Endodermal cell (in vitro differentiated cells): ENCODE results near the gene DCPS. TPM values are rescaled to one million over a fixed set of nuclear protein-coding genes. Genes with fewer than 3 reads are reported as not detected.

Experiments
- DNase-seq: peaks from one replicate; pipeline ENCODE4 v3.0.0-alpha.2; 2017
- H3K27ac ChIP-seq: 2 replicates; pipeline ENCODE4 v1.5.1; 2013; ENCODE audit warnings: mild to moderate bottlenecking, low read depth, low read length, moderate library complexity
- H3K27me3 ChIP-seq: 2 replicates; pipeline ENCODE4 v1.6.1; 2013; ENCODE audit warnings: mild to moderate bottlenecking, low read length, moderate library complexity; ENCODE audit not compliant: insufficient read depth, control insufficient read depth, poor library complexity, severe bottlenecking
- H3K36me3 ChIP-seq: 2 replicates; pipeline ENCODE4 v1.7.0; 2013; ENCODE audit warnings: mild to moderate bottlenecking, low read length, moderate library complexity; ENCODE audit not compliant: control insufficient read depth, insufficient read depth
- H3K4me1 ChIP-seq: one replicate; pipeline ENCODE4 v1.7.0; 2013; ENCODE audit warnings: low read length; ENCODE audit not compliant: control insufficient read depth, insufficient read depth
- H3K4me3 ChIP-seq: 2 replicates; pipeline ENCODE4 v1.5.1; 2013; ENCODE audit warnings: mild to moderate bottlenecking, low read length, moderate library complexity
- H3K9ac ChIP-seq: 2 replicates; pipeline ENCODE4 v1.6.1; 2013; ENCODE audit warnings: mild to moderate bottlenecking, low read length, moderate library complexity; ENCODE audit not compliant: poor library complexity, severe bottlenecking; ENCODE audit errors: extremely low read depth
- H3K9me3 ChIP-seq: 2 replicates; pipeline ENCODE4 v1.6.1; 2013; ENCODE audit warnings: mild to moderate bottlenecking, low read length, moderate library complexity; ENCODE audit not compliant: control insufficient read depth
- H3K27ac Mint-ChIP-seq: 2 replicates; pipeline ENCODE4 v1.8.0; 2020; ENCODE audit warnings: mixed read lengths
- H3K27me3 Mint-ChIP-seq: 2 replicates; pipeline ENCODE4 v1.8.0; 2021; ENCODE audit warnings: mild to moderate bottlenecking, mixed read lengths; ENCODE audit not compliant: insufficient read depth
- H3K36me3 Mint-ChIP-seq: 2 replicates; pipeline ENCODE4 v1.8.0; 2020; ENCODE audit warnings: low read depth, mixed read lengths
- H3K4me1 Mint-ChIP-seq: 2 replicates; pipeline ENCODE4 v1.8.0; 2020; ENCODE audit warnings: mixed read lengths
- H3K4me3 Mint-ChIP-seq: 2 replicates; pipeline ENCODE4 v1.8.0; 2020; ENCODE audit warnings: mild to moderate bottlenecking, moderate library complexity, mixed read lengths
- H3K9me3 Mint-ChIP-seq: 2 replicates; pipeline ENCODE4 v1.8.0; 2020; ENCODE audit warnings: mild to moderate bottlenecking, mixed read lengths
- WGBS, 2 experiments: methylation state at CpG; one replicate each; pipeline versions ENCODE4 v1.1.5 to v1.1.7; 2013; ENCODE audit warnings: missing lambda C conversion rate in 2 of 2, mixed read lengths in 1 of 2; ENCODE audit not compliant: insufficient coverage in 1 of 2, insufficient read length in 1 of 2; 5-methylcytosine and 5-hydroxymethylcytosine counted together
- total RNA-seq, 2 donors: library from RNA; stranded (reverse); fragmentation: NEBNext Ultra II Directional in 1 of 2; extraction: Animal tissue kit (Norgen Biotek cat#: 25700) in 1 of 2; gene quantifications; 2 replicates in 1 of 2; 3 replicates in 1 of 2; pipeline ENCODE4 v1.2.1, GENCODE V29; 2021
- TF ChIP-seq, protein P1 (sequence below): fragments of 200-600 bp; sonication (generic); conservative IDR thresholded peaks from 2 replicates; pipeline ENCODE4 v1.5.0; 2021; ENCODE audit warnings: antibody characterized with exemption, mild to moderate bottlenecking

The DCPS gene
- total RNA-seq, 2 donors from 2014 or later: 19.0 to 22.6 TPM

DNA sequence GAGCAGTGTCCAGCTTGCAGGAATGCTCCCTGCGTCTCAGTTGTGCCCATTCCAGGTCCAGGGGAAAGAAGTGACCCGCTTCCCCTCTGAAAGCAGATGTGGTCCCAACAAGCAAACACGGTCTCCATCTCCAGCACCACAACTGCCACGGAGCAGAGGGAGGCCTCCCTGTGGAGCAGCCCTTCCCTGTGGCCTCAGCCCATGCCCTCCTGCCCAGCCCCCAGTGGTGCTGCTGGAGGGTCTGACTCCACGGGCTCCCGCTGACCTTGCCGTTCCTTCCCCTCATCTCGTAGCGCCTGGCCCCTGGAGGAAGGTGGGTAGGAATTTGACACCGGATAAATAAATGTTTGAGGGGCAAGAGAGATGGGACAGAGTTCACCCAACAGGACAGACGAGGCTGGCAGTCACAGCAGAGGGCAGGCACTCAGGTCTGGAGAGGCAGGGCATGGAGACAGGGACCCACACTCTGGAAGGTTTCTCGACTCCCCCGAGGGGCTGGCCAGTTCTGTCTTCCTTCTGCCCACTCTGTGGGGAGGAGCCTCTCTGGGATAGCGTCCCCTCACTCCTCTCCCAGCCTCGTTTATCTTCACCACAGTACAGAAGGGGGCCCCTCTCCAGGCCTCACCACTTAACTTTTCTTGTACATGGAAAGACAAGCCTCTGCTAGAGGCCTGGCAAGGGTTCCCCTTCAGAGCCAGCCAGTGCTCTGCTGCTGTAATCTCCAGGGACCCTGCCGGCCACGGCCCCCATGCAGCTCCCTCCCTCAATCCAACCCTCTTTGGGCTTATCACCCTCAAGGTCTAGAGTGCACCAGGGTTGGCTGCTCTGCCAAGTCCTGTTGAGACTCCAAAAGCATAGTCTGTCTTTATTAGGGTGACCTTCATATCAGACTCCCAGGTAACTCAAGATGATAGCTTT lies 44.1 kb downstream of the DCPS start:
- WGBS, 2 experiments: 92 to 93% methylated on average over 11 to 17 of the region's 17 CpGs
- peaks cover 59% of the 10 kb centered on the region for H3K4me1 Mint-ChIP-seq
- DNase-seq: no peak
- Histone ChIP-seq H3K9ac (no peak overlapping the region), H3K36me3 (no peaks in the 10 kb centered on the region), H3K9me3 (no peaks in the 10 kb centered on the region), H3K27ac (no peak overlapping the region), H3K4me1 (peaks cover 33% of the 10 kb centered on the region), H3K27me3 (no peaks in the 10 kb centered on the region), H3K4me3 (no peak overlapping the region)
- H3K36me3 Mint-ChIP-seq: peaks cover 17% of the 10 kb centered on the region
- TF ChIP-seq, protein P1, sequence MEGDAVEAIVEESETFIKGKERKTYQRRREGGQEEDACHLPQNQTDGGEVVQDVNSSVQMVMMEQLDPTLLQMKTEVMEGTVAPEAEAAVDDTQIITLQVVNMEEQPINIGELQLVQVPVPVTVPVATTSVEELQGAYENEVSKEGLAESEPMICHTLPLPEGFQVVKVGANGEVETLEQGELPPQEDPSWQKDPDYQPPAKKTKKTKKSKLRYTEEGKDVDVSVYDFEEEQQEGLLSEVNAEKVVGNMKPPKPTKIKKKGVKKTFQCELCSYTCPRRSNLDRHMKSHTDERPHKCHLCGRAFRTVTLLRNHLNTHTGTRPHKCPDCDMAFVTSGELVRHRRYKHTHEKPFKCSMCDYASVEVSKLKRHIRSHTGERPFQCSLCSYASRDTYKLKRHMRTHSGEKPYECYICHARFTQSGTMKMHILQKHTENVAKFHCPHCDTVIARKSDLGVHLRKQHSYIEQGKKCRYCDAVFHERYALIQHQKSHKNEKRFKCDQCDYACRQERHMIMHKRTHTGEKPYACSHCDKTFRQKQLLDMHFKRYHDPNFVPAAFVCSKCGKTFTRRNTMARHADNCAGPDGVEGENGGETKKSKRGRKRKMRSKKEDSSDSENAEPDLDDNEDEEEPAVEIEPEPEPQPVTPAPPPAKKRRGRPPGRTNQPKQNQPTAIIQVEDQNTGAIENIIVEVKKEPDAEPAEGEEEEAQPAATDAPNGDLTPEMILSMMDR: no peak
- peak overlapping the region; percentile 70 for H3K27ac Mint-ChIP-seq
- no peaks in the 10 kb centered on the region for H3K9me3 Mint-ChIP-seq
- H3K4me3 Mint-ChIP-seq: no peak overlapping the region
- H3K27me3 Mint-ChIP-seq: no peaks in the 10 kb centered on the region

DNA sequence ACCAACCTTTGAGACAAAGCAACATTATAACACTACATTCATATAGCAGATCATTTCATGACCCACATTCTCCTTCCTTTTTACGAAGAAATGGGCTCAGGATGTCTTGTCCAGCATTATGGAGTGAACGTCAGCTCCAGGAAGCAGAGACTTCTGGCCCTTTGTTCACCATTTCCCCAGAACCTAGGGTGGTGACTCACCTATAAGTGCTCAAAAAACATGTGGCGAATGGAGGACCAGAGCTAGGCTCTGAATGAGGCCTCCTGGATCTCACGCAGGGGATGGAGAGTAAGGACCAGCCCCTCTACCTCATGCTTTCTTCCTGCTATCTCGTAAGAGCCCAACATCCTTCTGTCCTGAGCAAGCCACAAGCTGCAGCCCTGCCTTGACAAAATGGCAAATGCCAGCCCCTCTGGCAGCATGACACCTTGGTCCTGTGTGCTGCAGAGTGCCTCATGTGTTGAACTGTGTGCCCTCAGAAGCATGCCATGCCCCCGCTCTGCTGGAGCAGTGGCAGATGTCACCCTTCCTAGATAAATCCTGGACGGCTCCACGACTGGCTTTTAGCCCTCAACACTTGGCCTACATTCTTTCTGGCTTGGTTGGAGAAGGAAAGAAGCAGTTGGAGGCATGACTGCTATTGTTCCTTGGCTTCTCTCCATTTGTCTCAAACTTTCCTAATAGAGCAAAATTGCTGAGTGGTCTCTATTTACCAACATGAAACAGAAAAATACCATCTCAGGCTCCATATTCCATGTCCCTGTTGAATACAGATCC lies 45.1 kb downstream of the DCPS start:
- no peak overlapping the region for H3K4me3 Mint-ChIP-seq
- peak overlapping the region; percentile 5 for H3K27ac Mint-ChIP-seq

DNA sequence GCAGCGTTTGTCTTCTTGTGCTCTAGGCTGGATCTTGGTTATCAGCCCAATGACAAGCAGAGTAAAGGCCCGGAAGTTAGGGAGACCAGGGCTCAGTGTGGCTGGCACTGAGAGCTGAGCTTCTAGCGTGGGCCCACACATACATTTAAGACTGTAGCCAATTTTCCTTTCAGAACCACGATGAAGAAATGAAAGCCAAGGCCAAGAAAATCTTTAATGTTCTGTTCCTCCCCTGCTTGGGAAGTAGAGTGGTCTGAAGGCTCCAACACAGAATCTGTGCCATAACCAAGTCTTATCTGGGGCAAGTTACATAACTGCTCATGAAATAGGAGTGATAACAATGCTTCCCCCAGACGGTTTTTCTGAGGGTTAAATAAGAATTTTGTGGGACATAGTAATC lies 47.0 kb downstream of the DCPS start:
- WGBS, 2 experiments: 84 to 93% methylated on average over 5 of the region's 5 CpGs
- peaks cover 24% of the 10 kb centered on the region for H3K4me1 ChIP-seq
- Mint-ChIP-seq H3K4me3 (no peak overlapping the region), H3K4me1 (peaks cover 57% of the 10 kb centered on the region), H3K27me3 (no peaks in the 10 kb centered on the region), H3K27ac (no peak overlapping the region), H3K9me3 (no peaks in the 10 kb centered on the region), H3K36me3 (peaks cover 17% of the 10 kb centered on the region)
- H3K9me3 ChIP-seq: no peaks in the 10 kb centered on the region
- H3K36me3 ChIP-seq: no peaks in the 10 kb centered on the region
- no peak overlapping the region for H3K4me3 ChIP-seq
- no peak overlapping the region for H3K27ac ChIP-seq
- TF ChIP-seq, protein P1: no peak
- H3K27me3 ChIP-seq: no peaks in the 10 kb centered on the region
- no peak for DNase-seq
- no peak overlapping the region for H3K9ac ChIP-seq

More for the DNA sequence above, 45.1 kb downstream of the DCPS start:
- H3K27me3 ChIP-seq: no peaks in the 10 kb centered on the region
- Mint-ChIP-seq H3K36me3 (peaks cover 17% of the 10 kb centered on the region), H3K27me3 (no peaks in the 10 kb centered on the region), H3K9me3 (no peaks in the 10 kb centered on the region), H3K4me1 (peaks cover 69% of the 10 kb centered on the region)
- H3K9me3 ChIP-seq: no peaks in the 10 kb centered on the region
- H3K4me3 ChIP-seq: no peak overlapping the region
- H3K9ac ChIP-seq: no peak overlapping the region
- no peak overlapping the region for H3K27ac ChIP-seq
- H3K36me3 ChIP-seq: no peaks in the 10 kb centered on the region
- TF ChIP-seq, protein P1: no peak
- WGBS, 2 experiments: 90 to 91% methylated on average over 8 of the region's 8 CpGs
- no peak for DNase-seq
- H3K4me1 ChIP-seq: peaks cover 38% of the 10 kb centered on the region
